Measurements from ENCODE around the gene CACNG3.

DNA sequence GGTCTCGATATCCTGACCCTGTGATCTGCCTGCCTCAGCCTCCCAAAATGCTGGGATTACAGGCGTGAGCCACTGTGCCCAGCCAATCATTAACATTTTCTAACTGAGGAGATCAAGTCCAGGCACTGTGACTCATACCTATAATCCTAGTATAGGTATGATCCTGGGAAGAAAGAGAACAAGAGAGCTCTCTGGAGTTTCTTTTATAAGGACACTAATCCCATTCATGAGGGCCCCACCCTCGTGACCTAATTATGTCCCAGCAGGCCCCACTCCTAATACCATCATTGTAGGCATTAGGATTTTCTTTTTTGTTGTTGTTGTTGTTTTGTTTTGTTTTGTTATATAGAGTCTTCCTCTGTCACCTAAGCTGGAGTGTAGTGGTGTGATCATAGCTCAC lies 80.4 kb downstream of the CACNG3 start:
- TF ChIP-seq, protein P1, sequence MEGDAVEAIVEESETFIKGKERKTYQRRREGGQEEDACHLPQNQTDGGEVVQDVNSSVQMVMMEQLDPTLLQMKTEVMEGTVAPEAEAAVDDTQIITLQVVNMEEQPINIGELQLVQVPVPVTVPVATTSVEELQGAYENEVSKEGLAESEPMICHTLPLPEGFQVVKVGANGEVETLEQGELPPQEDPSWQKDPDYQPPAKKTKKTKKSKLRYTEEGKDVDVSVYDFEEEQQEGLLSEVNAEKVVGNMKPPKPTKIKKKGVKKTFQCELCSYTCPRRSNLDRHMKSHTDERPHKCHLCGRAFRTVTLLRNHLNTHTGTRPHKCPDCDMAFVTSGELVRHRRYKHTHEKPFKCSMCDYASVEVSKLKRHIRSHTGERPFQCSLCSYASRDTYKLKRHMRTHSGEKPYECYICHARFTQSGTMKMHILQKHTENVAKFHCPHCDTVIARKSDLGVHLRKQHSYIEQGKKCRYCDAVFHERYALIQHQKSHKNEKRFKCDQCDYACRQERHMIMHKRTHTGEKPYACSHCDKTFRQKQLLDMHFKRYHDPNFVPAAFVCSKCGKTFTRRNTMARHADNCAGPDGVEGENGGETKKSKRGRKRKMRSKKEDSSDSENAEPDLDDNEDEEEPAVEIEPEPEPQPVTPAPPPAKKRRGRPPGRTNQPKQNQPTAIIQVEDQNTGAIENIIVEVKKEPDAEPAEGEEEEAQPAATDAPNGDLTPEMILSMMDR (IDR thresholded peaks at IDR 0.05): no peak
- no peak for TF ChIP-seq POLR2A (IDR thresholded peaks at IDR 0.05)
